ENCODE results near the gene ORC6. TPM values are rescaled to one million over a fixed set of nuclear protein-coding genes. Genes with fewer than 3 reads are reported as not detected.

The ORC6 gene
- total RNA-seq, 3 donors from 2014 or later = 47.8 to 56.0 (median 50.1) TPM

DNA sequence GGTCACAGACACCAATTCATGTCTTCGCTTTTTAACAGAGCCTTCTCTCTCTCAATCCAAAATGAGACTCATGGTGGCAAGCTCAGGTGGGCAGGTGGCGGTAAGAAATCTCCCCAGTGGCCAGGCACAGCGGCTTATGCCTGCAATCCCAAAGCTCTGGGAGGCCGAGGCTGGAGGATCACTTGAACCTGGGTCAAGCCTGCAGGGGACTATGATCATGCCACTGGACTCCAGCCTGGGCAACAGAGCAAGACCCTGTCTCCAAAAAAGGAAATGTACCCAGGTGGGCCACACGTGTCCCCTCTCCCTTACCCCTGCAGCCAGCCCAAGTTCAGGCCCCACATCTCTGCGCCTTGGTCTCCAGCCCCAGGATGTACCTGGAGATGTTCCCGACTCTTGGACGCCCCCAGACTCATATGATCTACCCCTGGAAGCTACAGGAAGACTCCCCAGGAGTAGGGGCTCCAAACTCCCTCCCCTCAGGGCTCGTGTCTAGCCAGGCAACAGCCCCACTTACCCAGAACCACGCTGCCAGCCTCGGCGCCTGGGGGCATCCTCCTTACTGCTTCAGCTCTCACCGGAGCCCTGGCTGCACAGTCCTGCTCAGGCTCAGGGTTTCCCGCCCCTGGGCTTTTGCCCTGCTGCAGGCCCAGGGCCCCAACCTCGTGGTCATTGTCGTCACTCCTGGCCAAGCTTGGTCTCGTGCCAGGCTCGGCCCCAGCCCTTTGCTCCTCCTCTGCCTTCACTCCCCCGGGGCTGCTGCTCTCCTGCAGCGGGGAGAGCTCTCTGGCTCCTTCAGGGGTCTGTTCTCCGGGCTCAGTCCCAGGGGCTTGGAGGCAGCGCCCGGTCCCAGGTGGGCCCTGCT is 42.5 kb downstream of the ORC6 start:
- no peaks in the 10 kb centered on the region for H3K4me1 Mint-ChIP-seq (ENCODE audit: low read depth)
- DNase-seq (no peak), ATAC-seq (no peak)
- H3K27me3 Mint-ChIP-seq (ENCODE audit: low read depth) = no peaks in the 10 kb centered on the region
- no peak overlapping the region for H3K4me3 Mint-ChIP-seq
- no peaks in the 10 kb centered on the region for H3K9me3 Mint-ChIP-seq
- H3K36me3 Mint-ChIP-seq (ENCODE audit: insufficient read depth) = no peaks in the 10 kb centered on the region

DNA sequence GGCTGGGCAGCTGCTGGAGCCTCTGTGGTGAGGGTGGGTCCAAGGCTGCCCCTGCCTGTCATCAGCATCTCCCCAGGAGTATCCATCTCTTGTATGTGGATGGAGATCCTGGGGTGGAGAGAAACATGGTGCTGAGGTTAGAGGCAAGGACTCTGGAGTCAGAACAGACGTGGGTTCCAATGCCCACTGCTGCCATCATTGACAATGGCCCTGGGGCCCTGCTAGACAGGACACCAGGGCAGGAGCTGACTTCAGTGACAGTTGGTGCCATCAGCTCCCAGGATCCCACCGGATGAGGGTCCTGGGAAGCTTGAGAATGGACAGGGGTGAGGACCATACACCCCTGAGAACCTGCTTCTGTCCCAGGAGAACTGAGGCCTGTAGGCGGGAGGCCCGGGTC is 43.1 kb downstream of the ORC6 start:
- Mint-ChIP-seq H3K4me3 (no peak overlapping the region), H3K27me3 (ENCODE audit: low read depth) (no peaks in the 10 kb centered on the region), H3K9me3 (no peaks in the 10 kb centered on the region), H3K36me3 (ENCODE audit: insufficient read depth) (no peaks in the 10 kb centered on the region), H3K4me1 (ENCODE audit: low read depth) (no peaks in the 10 kb centered on the region)
- DNase-seq (no peak), ATAC-seq (no peak)

DNA sequence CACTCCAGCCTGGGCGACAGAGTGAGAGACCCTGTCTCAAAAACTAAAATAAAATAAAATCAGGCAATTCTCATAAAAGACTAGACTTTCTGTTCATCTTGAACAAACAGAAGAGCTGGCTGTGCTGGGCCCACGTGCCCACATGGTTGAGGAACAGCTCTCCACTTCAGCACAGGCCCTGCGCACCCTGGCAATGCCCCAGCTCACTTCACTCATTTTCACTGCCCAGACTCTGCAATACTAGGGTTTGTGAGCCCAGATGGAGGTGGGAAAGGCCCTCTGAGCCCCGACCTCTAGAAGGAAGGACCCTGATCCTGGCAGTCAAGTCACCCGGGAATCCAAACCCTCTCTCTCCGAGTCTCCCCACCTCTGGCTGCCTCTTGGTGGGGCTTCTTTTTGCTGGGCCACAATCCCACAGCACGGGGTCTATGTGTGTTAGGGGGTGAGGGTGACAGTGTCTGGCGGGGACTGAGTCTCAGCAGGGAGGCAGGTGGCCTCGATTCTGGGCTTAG is 43.9 kb downstream of the ORC6 start:
- Mint-ChIP-seq H3K9me3 (no peaks in the 10 kb centered on the region), H3K4me1 (ENCODE audit: low read depth) (no peaks in the 10 kb centered on the region), H3K27me3 (ENCODE audit: low read depth) (no peaks in the 10 kb centered on the region), H3K4me3 (no peak overlapping the region), H3K36me3 (ENCODE audit: insufficient read depth) (no peaks in the 10 kb centered on the region)
- DNase-seq (no peak), ATAC-seq (no peak)

DNA sequence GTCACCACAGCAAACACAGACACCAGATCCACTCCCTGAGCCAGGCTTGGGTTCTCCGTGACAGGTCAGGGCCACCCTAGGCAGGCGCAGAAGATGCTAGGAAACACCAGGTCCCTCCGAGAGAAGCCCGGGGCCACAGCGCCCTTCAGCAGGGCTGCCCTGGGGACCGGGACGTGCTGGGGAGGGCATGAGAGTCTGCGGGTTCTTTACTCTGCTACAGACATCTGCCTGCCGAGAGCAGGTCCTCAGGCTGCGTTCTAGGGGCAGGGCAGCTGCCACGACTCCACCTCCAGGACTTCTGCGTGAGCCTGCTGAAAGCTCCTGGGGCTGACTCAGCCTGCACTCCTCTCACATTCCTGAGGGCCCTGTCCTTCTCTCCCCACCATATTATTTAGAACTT is 47.2 kb downstream of the ORC6 start:
- H3K27me3 Mint-ChIP-seq (ENCODE audit: low read depth) = no peaks in the 10 kb centered on the region
- ATAC-seq = no peak
- no peaks in the 10 kb centered on the region for H3K36me3 Mint-ChIP-seq (ENCODE audit: insufficient read depth)
- H3K4me3 Mint-ChIP-seq = no peak overlapping the region
- H3K4me1 Mint-ChIP-seq (ENCODE audit: low read depth) = no peaks in the 10 kb centered on the region
- H3K9me3 Mint-ChIP-seq = no peaks in the 10 kb centered on the region
- DNase-seq = no peak

DNA sequence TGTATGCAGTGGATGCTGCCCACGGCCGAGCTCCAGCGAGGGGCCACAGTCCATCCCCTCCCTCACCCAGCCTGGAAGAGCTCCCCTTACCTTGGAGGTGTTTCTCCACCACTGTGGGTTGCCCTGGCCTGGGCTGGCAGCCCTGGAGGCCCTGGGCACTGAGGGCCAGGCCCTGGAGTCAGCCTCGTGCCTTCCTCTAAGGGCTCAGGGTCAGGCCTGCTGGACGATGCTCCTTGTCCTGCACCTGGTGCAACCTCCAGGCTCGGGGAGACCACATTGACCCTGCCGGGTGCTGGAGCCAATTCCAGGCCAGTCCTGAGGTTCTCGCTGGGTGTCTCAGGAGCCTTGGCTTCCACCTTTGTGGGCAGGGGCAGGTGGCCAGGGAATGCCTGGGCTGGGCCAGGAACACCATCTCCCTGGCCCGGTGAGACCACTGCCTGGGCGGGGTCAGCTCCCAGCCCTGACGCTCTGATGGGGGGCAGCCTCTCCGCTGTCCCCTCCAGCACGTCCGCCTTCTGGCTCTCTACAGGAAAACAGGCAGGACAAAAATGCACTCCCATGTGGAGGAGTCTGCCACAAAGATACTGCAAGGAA is 48.3 kb downstream of the ORC6 start:
- Mint-ChIP-seq H3K9me3 (no peaks in the 10 kb centered on the region), H3K36me3 (ENCODE audit: insufficient read depth) (no peaks in the 10 kb centered on the region), H3K27me3 (ENCODE audit: low read depth) (no peaks in the 10 kb centered on the region), H3K4me3 (no peak overlapping the region), H3K4me1 (ENCODE audit: low read depth) (no peaks in the 10 kb centered on the region)
- no peak for DNase-seq
- ATAC-seq = no peak

DNA sequence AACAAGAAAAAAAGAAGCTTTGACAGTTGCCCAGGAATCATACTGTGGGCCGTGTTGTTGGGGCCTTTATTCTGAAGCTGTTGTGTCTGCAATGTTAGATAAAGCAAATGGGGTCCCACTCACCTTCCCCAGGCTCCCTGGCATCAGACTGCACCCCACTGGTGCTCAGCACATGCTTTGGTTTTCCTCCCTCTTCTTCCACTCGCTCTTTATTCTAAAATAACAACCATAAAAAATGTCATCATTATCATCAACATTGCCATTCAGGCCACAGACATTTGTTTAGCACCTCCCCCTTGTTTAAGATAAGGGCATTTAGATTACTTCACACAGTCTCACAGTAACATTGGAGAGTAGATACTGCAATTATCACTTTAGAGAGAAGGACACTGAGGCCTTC is 50.5 kb downstream of the ORC6 start:
- H3K9me3 Mint-ChIP-seq = no peaks in the 10 kb centered on the region
- H3K4me3 Mint-ChIP-seq = no peak overlapping the region
- DNase-seq (no peak), ATAC-seq (no peak)
- no peaks in the 10 kb centered on the region for H3K36me3 Mint-ChIP-seq (ENCODE audit: insufficient read depth)
- H3K4me1 Mint-ChIP-seq (ENCODE audit: low read depth) = peaks cover 5% of the 10 kb centered on the region
- H3K27me3 Mint-ChIP-seq (ENCODE audit: low read depth) = no peaks in the 10 kb centered on the region

DNA sequence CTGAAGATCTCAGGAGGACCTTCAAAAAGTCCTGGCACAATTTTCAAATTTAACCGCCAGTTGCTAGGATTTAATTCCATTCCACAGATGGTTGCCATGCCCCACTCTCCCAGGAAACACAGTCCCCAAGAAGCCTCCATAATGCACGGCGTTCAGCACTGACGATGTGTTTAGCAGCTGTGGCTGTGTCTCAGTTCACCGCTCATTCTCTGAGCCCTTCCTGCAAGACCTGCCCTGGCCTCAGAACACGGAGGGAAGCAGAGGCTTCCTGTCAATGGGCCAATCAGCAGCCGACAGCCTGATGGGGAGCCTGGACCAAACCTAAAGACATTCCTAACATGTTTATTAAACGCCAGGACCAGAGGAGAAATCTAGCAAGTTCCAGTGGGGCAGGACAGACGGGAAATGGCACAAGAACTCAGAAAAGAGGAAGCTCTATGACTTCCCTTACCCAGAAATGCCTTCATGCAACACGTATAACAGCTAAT is 53.8 kb downstream of the ORC6 start:
- no peak for DNase-seq
- ATAC-seq = no peak
- H3K4me1 Mint-ChIP-seq (ENCODE audit: low read depth) = peaks cover 5% of the 10 kb centered on the region
- peak overlapping the region; percentile 3 for H3K4me3 Mint-ChIP-seq
- H3K27me3 Mint-ChIP-seq (ENCODE audit: low read depth) = no peaks in the 10 kb centered on the region
- H3K9me3 Mint-ChIP-seq = no peaks in the 10 kb centered on the region
- no peaks in the 10 kb centered on the region for H3K36me3 Mint-ChIP-seq (ENCODE audit: insufficient read depth)

DNA sequence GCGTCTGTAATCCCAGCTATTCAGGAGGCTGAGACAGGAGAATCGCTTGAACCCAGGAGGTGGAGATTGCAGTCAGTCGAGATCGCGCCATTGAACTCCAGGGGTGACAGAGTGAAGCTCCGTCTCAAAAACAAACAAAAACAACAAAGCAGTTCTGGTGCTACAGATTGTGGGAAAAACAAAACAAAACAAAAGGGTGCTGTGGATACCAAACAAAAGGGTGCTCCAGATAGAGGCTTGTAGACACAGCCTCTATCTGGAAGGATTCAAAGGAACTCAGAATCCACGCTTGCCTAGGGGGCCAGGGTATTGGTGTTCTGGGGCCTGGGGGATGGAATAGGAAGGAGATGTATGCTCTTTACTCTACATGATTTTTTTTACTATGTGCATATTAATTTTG is 56.2 kb downstream of the ORC6 start:
- Mint-ChIP-seq H3K27me3 (ENCODE audit: low read depth) (no peaks in the 10 kb centered on the region), H3K4me1 (ENCODE audit: low read depth) (peaks cover 5% of the 10 kb centered on the region), H3K9me3 (no peaks in the 10 kb centered on the region), H3K36me3 (ENCODE audit: insufficient read depth) (no peaks in the 10 kb centered on the region), H3K4me3 (no peak overlapping the region)
- ATAC-seq (no peak), DNase-seq (no peak)

DNA sequence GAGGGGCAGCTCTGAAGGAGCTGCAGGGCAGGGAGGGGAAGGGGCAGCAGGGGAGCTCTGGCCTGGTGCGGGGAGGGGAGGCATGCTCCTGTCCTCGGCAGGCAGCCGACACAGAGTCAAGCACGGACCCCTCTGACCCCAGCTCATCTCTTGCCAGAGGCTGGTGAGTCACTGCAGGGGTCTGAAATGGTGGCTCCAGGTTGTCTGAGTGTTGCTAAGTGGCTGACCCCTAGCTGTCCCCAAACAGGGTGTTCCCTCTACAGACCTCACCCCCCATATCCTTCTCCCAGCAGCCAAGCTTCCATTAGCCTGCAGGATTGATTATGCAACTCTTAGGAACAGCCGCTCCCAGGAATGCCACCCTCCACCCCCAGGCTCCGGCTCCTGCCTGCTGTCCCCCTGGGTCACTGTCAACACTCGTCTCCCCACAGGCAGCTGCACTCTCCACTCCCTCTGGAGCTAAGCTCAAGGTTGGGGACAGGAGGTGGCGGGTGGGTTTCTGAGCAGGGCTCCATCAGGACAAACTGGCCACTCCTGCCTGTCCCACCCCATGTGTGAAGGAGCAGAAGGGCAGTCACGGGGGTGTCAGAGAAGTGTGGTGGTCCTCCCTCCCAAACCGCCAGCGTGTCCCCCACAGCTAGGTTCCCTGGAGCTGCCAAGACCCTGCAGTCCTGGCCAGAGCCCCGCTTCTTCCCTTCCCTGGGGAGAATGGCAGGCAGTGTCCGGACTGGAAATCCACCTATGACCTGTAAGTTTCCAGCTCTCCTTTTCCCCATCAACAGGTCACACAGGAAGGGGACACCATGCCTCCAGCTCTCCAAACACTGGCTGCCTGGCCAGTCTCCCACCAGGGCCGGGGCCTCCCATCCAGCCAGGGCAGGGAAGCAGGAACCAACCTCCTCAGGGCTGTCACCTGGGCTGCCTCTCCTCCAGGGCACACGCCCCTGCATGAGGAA is 57.6 kb downstream of the ORC6 start:
- DNase-seq (no peak), ATAC-seq (no peak)
- no peaks in the 10 kb centered on the region for H3K36me3 Mint-ChIP-seq (ENCODE audit: insufficient read depth)
- H3K4me3 Mint-ChIP-seq = no peak overlapping the region
- peaks cover 5% of the 10 kb centered on the region for H3K4me1 Mint-ChIP-seq (ENCODE audit: low read depth)
- no peaks in the 10 kb centered on the region for H3K27me3 Mint-ChIP-seq (ENCODE audit: low read depth)
- no peaks in the 10 kb centered on the region for H3K9me3 Mint-ChIP-seq

Other genes with a start within 250 kb of the ORC6 start
- 10 to 100 TPM in 2 of 3 donors, 1 to 10 TPM in 1; 8.6 to 15.0 (median 13.1) TPM for gene SHCBP1, start 68.3 kb upstream of the ORC6 start, total RNA-seq
- 10 to 100 TPM; 87.2 to 94.5 (median 94.5) TPM for gene VPS35, start 481 bp upstream of the ORC6 start, total RNA-seq
- under 1 TPM; 0.19 to 0.90 (median 0.23) TPM for gene MYLK3, start 58.7 kb downstream of the ORC6 start, total RNA-seq
- 10 to 100 TPM; 19.5 to 24.8 (median 22.4) TPM for gene C16orf87, start 141.5 kb downstream of the ORC6 start, total RNA-seq
- 10 to 100 TPM in 2 of 3 donors, 1 to 10 TPM in 1; 8.8 to 18.1 (median 11.2) TPM for gene GPT2, start 194.7 kb downstream of the ORC6 start, total RNA-seq